T-cell (primary cell): ENCODE measurements around the gene TTLL8. TPM values are rescaled to one million over a fixed set of nuclear protein-coding genes. Genes with fewer than 3 reads are reported as not detected.
A peak's percentile ranks its signal among the peaks of the same experiment; 100 is the strongest.

Experiments used
- ATAC-seq, 4 experiments: fragments of 200-7000 bp in 3 of 4; fragments of 150-1000 bp in 1 of 4; cut with Tn5 transposase; replicated peaks in 1 of 4; 1 replicate in 3 of 4; 2 replicates in 1 of 4; pipeline ENCODE4 v1.10.0; 2021; ENCODE audit warnings: moderate library complexity in 3 of 4, mild to moderate bottlenecking in 2 of 4, moderate number of reproducible peaks in 1 of 4
- CTCF ChIA-PET, 2 donors: fragments of 300-600 bp; sonication (Branson Sonifier 250); formaldehyde crosslinking; loops; one replicate each; lab custom pipeline; 2022; ENCODE audit warnings: antibody characterized with exemption in 2 of 2; lab: Charles Lee
- POLR2A ChIA-PET, 2 donors: fragments of 300-600 bp; sonication (Branson Sonifier 250); formaldehyde crosslinking; loops; one replicate each; lab custom pipeline; 2022; ENCODE audit warnings: antibody characterized with exemption in 2 of 2; lab: Charles Lee
- DNase-seq, 35 experiments: peaks; one replicate each; pipeline versions ENCODE4 v3.0.0 to v3.0.0-alpha.2; 2013 to 2023
- H3K27ac ChIP-seq: one replicate; pipeline ENCODE4 v1.5.1; 2013; ENCODE audit warnings: low read length
- H3K27me3 ChIP-seq, 2 experiments: replicated peaks in 1 of 2; 1 replicate in 1 of 2; 2 replicates in 1 of 2; pipeline versions ENCODE4 v1.6.1 to v1.7.0; 2013; ENCODE audit warnings: low read length in 1 of 2, mixed read lengths in 1 of 2; ENCODE audit not compliant: control insufficient read depth in 2 of 2, insufficient read depth in 2 of 2; ENCODE audit errors: extremely low read depth in 1 of 2
- H3K36me3 ChIP-seq, 2 donors: 1 replicate in 1 of 2; 2 replicates in 1 of 2; pipeline versions ENCODE4 v1.6.1 to v1.7.0; 2013; ENCODE audit warnings: low read length in 1 of 2; ENCODE audit not compliant: control insufficient read depth in 2 of 2, insufficient read depth in 1 of 2; ENCODE audit errors: extremely low read depth in 1 of 2
- H3K4me1 ChIP-seq, 2 experiments: 1 replicate in 1 of 2; 2 replicates in 1 of 2; pipeline versions ENCODE4 v1.6.1 to v1.7.0; 2013; ENCODE audit warnings: low read length in 2 of 2, mixed read lengths in 1 of 2; ENCODE audit not compliant: insufficient read depth in 2 of 2, control insufficient read depth in 1 of 2; ENCODE audit errors: extremely low read depth in 1 of 2
- H3K4me3 ChIP-seq, 2 donors: 1 replicate in 1 of 2; 2 replicates in 1 of 2; pipeline versions ENCODE4 v1.5.1 to v1.7.0; 2013; ENCODE audit warnings: mild to moderate bottlenecking in 2 of 2, low read length in 1 of 2, moderate library complexity in 1 of 2; ENCODE audit not compliant: control insufficient read depth in 1 of 2; ENCODE audit errors: extremely low read depth in 1 of 2
- H3K9me3 ChIP-seq: 2 replicates; pipeline ENCODE4 v1.7.0; 2013
- H3K27ac Mint-ChIP-seq, 2 donors: one replicate each; pipeline ENCODE4 v1.8.0; 2020 to 2021; ENCODE audit warnings: mild to moderate bottlenecking in 2 of 2, mixed read lengths in 2 of 2
- H3K27me3 Mint-ChIP-seq, 2 donors: one replicate each; pipeline ENCODE4 v1.8.0; 2021 to 2022; ENCODE audit warnings: mixed read lengths in 2 of 2
- H3K36me3 Mint-ChIP-seq: one replicate; pipeline ENCODE4 v1.8.0; 2021; ENCODE audit warnings: mixed read lengths
- H3K4me1 Mint-ChIP-seq, 3 donors: one replicate each; pipeline ENCODE4 v1.8.0; 2020 to 2022; ENCODE audit warnings: mixed read lengths in 3 of 3, mild to moderate bottlenecking in 1 of 3
- H3K4me3 Mint-ChIP-seq, 3 donors: one replicate each; pipeline ENCODE4 v1.8.0; 2020 to 2022; ENCODE audit warnings: mild to moderate bottlenecking in 3 of 3, mixed read lengths in 3 of 3, moderate library complexity in 3 of 3
- H3K9me3 Mint-ChIP-seq, 3 donors: one replicate each; pipeline ENCODE4 v1.8.0; 2020 to 2022; ENCODE audit warnings: mixed read lengths in 3 of 3
- WGBS: methylation state at CpG from one replicate; pipeline ENCODE4 v1.1.5; 2013; ENCODE audit warnings: missing lambda C conversion rate; ENCODE audit not compliant: insufficient coverage; 5-methylcytosine and 5-hydroxymethylcytosine counted together
- total RNA-seq, 35 experiments: library from RNA in 6 of 35; stranded (reverse) in 6 of 35; fragments of 120-200 nt in 1 of 35; gene quantifications; one replicate each; pipeline versions ENCODE4 v1.2.1 to v1.2.4 and lab custom pipeline; 2013 to 2026

Gene TTLL8
- total RNA-seq, 5 donors from 2014 or later (not counting 1 experiment from before 2014, with no cell fraction given) = not detected

GRCh38 chr22:49976439-49977175 is 81.5 kb downstream of the TTLL8 start:
- Histone ChIP-seq H3K27ac (peak overlapping the region; percentile 63), H3K9me3 (no peaks in the 10 kb centered on the region), H3K4me1 (peaks cover 10 to 29% of the 10 kb centered on the region in 2 experiments), H3K27me3 (no peaks in the 10 kb centered on the region), H3K4me3 (no peak overlapping the region), H3K36me3 (no peaks in the 10 kb centered on the region)
- peaks cover 3 to 4% of the 10 kb centered on the region in 2 donors for H3K27me3 Mint-ChIP-seq
- 32% methylated on average over 5 of the region's 15 CpGs for WGBS
- ChIA-PET POLR2A (interaction anchor here in 1 of 2 donors (0.6 kb wide), 1 partner anchor 40 kb away, joined by 3 read pairs; no protein-coding TSS in a partner anchor), CTCF (interaction anchor here (0.7 to 1.4 kb wide), 2 partner anchors 51 to 538 kb away, joined by 3 to 4 read pairs; no protein-coding TSS in a partner anchor)
- peak overlapping the region; percentile 71 to 84 for H3K27ac Mint-ChIP-seq
- peaks cover 8 to 9% (median 8%) of the 10 kb centered on the region in 3 donors for H3K9me3 Mint-ChIP-seq
- peak in 10 of 35 experiments; percentile 4 to 73 (median 39) for DNase-seq
- peak; percentile 63 to 72 (median 64) for ATAC-seq
- H3K4me1 Mint-ChIP-seq = peaks cover 14 to 18% (median 15%) of the 10 kb centered on the region in 3 donors
- H3K4me3 Mint-ChIP-seq = peak overlapping the region in 1 of 3 donors; percentile 32
- peaks cover 9% of the 10 kb centered on the region for H3K36me3 Mint-ChIP-seq

DNA sequence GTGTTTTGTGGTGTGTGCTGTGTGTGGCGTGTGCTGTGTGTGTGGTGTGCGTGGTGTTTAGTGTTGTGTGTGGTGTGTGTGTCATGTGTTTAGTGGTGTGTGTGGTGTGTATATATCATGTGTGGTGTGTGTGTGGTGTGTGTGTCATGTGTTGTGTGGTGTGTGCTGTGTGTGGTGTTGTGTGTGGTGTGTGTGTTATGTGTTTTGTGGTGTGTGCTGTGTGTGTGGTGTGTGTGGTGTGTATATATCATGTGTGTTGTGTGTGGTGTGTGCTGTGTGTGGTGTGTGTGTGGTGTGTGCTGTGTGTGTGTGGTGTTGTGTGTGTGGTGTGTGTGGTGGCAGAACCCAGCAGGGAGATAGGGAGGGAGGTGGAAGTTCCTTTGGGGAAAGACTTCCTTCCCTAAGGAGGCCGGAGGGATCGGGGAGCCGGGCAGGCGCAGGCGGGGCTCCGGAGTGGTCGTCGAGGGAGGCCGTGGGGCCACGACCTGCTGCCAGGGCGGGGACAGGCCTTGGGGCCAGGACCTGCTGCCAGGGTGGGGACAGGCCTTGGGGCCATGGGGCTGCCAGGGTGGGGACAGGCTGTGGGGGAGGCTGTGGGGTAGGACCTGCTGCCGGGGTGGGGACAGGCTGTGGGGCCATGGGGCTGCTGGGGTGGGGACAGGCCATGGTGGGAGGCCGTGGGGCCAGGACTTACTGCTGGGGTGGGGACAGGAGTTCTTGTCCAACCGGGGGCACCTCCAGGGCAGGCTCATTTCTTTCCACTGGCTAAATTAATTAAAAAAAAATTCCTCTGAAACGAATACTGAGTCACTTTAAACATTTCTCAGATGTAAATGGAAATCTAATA is 82.3 kb downstream of the TTLL8 start:
- H3K4me3 Mint-ChIP-seq = peak overlapping the region in 1 of 3 donors; percentile 36
- ATAC-seq (peak in 2 of 4 experiments; percentile 13 to 20), DNase-seq (peak in 4 of 35 experiments; percentile 2 to 26 (median 4))
- ChIA-PET POLR2A (no interaction called here), CTCF (interaction anchor here in 1 of 2 donors (1.4 kb wide), 1 partner anchor 50 kb away, joined by 4 read pairs; no protein-coding TSS in a partner anchor)
- H3K36me3 ChIP-seq = no peaks in the 10 kb centered on the region
- no peak overlapping the region for H3K4me3 ChIP-seq
- H3K27ac Mint-ChIP-seq = peak overlapping the region; percentile 71 to 84
- peaks cover 18 to 21% (median 19%) of the 10 kb centered on the region in 3 donors for H3K4me1 Mint-ChIP-seq
- peak overlapping the region; percentile 63 for H3K27ac ChIP-seq
- 70% methylated on average over 7 of the region's 17 CpGs for WGBS
- H3K27me3 Mint-ChIP-seq = peaks cover 0 to 4% of the 10 kb centered on the region in 2 donors
- peaks cover 8 to 9% (median 8%) of the 10 kb centered on the region in 3 donors for H3K9me3 Mint-ChIP-seq
- peaks cover 9% of the 10 kb centered on the region for H3K36me3 Mint-ChIP-seq
- no peaks in the 10 kb centered on the region for H3K9me3 ChIP-seq
- H3K27me3 ChIP-seq = no peaks in the 10 kb centered on the region
- H3K4me1 ChIP-seq = peaks cover 12 to 37% of the 10 kb centered on the region in 2 experiments

- Mint-ChIP-seq H3K4me3 (no peak overlapping the region), H3K27ac (no peak overlapping the region), H3K4me1 (peaks cover 25 to 30% (median 26%) of the 10 kb centered on the region in 3 donors), H3K9me3 (no peaks in the 10 kb centered on the region), H3K36me3 (no peaks in the 10 kb centered on the region), H3K27me3 (no peaks in the 10 kb centered on the region)
- DNase-seq (peak in 1 of 35 experiments; percentile 38), ATAC-seq (no peak)
- CTCF ChIA-PET = no interaction called here
- POLR2A ChIA-PET = no interaction called here
- H3K27ac ChIP-seq = no peak overlapping the region
- peaks cover 17 to 55% of the 10 kb centered on the region in 2 experiments for H3K4me1 ChIP-seq
- no peaks in the 10 kb centered on the region for H3K9me3 ChIP-seq
- peaks cover 0 to 4% of the 10 kb centered on the region in 2 experiments for H3K27me3 ChIP-seq
- 79% methylated on average over 5 of the region's 5 CpGs for whole genome bisulfite sequencing
- H3K4me3 ChIP-seq = no peak overlapping the region
- H3K36me3 ChIP-seq = no peaks in the 10 kb centered on the region
Observed at GRCh38 chr22:49973018-49973961, 84.8 kb downstream of the TTLL8 start.

- Histone ChIP-seq H3K4me1 (peaks cover 17 to 56% of the 10 kb centered on the region in 2 experiments), H3K9me3 (no peaks in the 10 kb centered on the region), H3K36me3 (no peaks in the 10 kb centered on the region), H3K27ac (no peak overlapping the region), H3K27me3 (peaks cover 0 to 4% of the 10 kb centered on the region in 2 experiments), H3K4me3 (no peak overlapping the region)
- no peak overlapping the region for H3K27ac Mint-ChIP-seq
- 44% methylated on average over 34 of the region's 45 CpGs for WGBS
- H3K36me3 Mint-ChIP-seq = no peaks in the 10 kb centered on the region
- H3K27me3 Mint-ChIP-seq = no peaks in the 10 kb centered on the region
- no peaks in the 10 kb centered on the region for H3K9me3 Mint-ChIP-seq
- POLR2A ChIA-PET = no interaction called here
- CTCF ChIA-PET = no interaction called here
- H3K4me1 Mint-ChIP-seq = peaks cover 27 to 34% (median 34%) of the 10 kb centered on the region in 3 donors
- DNase-seq (peak in 4 of 35 experiments; percentile 1 to 23 (median 4)), ATAC-seq (no peak)
- H3K4me3 Mint-ChIP-seq = no peak overlapping the region
Observed at GRCh38 chr22:49972163-49973017, 85.7 kb downstream of the TTLL8 start.
